HG02798 (cell line): ENCODE measurements around the gene SYNPO2.

ENCODE experiments used
- ATAC-seq: cut with Tn5 transposase; IDR thresholded peaks from one replicate; pipeline ENCODE4 v1.9.1; 2021; ENCODE audit warnings: mild to moderate bottlenecking; ENCODE audit not compliant: unreplicated experiment, poor library complexity

The SYNPO2 gene

GRCh38 chr4:118930255-118930654 lies 41.6 kb downstream of the SYNPO2 start:
- ATAC-seq = no peak

- ATAC-seq = no peak
These were observed 43.1 kb downstream of the SYNPO2 start for GRCh38 chr4:118931786-118932185.

- ATAC-seq = no peak
These were observed 47.2 kb downstream of the SYNPO2 start for GRCh38 chr4:118935819-118936218.

- ATAC-seq = no peak
These were observed 47.8 kb downstream of the SYNPO2 start for GRCh38 chr4:118936406-118936805.

GRCh38 chr4:118939169-118939783 lies 50.6 kb downstream of the SYNPO2 start:
- ATAC-seq = no peak

- no peak for ATAC-seq
These were observed 52.5 kb downstream of the SYNPO2 start for GRCh38 chr4:118941149-118941548.

GRCh38 chr4:118941799-118942198 lies 53.1 kb downstream of the SYNPO2 start:
- ATAC-seq = no peak

- ATAC-seq = no peak
These were observed 53.8 kb downstream of the SYNPO2 start for GRCh38 chr4:118942465-118942864.

- no peak for ATAC-seq
These were observed 58.4 kb downstream of the SYNPO2 start for GRCh38 chr4:118947095-118947494.

GRCh38 chr4:118948545-118949144 lies 60.0 kb downstream of the SYNPO2 start:
- ATAC-seq = no peak

GRCh38 chr4:118950224-118950623 lies 61.6 kb downstream of the SYNPO2 start:
- ATAC-seq = no peak

GRCh38 chr4:118950929-118951570 lies 62.4 kb downstream of the SYNPO2 start:
- no peak for ATAC-seq

GRCh38 chr4:118953276-118953675 lies 64.6 kb downstream of the SYNPO2 start:
- ATAC-seq = no peak

- ATAC-seq = no peak
These were observed 65.6 kb downstream of the SYNPO2 start for GRCh38 chr4:118954246-118954645.

- ATAC-seq = no peak
These were observed 66.9 kb downstream of the SYNPO2 start for GRCh38 chr4:118955515-118955914.

- no peak for ATAC-seq
These were observed 69.2 kb downstream of the SYNPO2 start for GRCh38 chr4:118957722-118958445.

- ATAC-seq = no peak
These were observed 73.9 kb downstream of the SYNPO2 start for GRCh38 chr4:118962540-118962939.

GRCh38 chr4:118964891-118965411 lies 76.3 kb downstream of the SYNPO2 start:
- no peak for ATAC-seq

- ATAC-seq = no peak
These were observed 78.7 kb downstream of the SYNPO2 start for GRCh38 chr4:118967393-118967792.

- ATAC-seq = peak; percentile 100
These were observed 79.4 kb downstream of the SYNPO2 start for GRCh38 chr4:118968005-118968404.

GRCh38 chr4:118968813-118969212 lies 80.2 kb downstream of the SYNPO2 start:
- ATAC-seq = no peak
